Stimulated activated CD8-positive, alpha-beta memory T cell treated with anti-CD3 and anti-CD28 coated beads, Interleukin-4, amount 100 ng/mL, for 4 hours (primary cell): ENCODE results near the gene RIPK1.
"Not testable (repeated sequence)": the region's sequence is repeated elsewhere in the genome, so short reads cannot be mapped to it uniquely, and the experiment has no call there.

Experiments used
- DNase-seq, 2 donors: peaks; one replicate each; pipeline ENCODE4 v3.0.0-alpha.2; 2020; ENCODE audit warnings: low read depth in 2 of 2, low spot score in 1 of 2

RIPK1 gene

DNA sequence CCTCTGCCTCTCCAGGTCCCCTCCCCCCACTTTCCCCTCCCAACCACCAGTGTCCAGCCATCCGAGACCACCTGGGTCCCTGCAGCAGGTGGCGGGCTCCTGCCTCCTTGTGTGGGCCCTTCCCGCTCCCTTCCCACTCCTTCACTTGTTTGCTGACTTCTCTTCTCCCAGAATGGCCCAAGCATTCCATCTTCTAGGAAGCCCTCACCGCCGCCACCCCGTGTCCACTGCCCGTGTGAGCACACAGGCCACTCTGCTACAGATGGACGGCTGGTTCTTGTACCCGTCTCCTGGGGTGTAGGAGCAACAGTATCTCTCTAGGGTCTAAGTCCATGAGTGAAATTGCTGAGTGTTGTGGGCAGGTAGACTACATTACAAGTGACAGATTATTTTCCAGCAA is 65.2 kb downstream of the RIPK1 start:
- DNase-seq: no peak

DNA sequence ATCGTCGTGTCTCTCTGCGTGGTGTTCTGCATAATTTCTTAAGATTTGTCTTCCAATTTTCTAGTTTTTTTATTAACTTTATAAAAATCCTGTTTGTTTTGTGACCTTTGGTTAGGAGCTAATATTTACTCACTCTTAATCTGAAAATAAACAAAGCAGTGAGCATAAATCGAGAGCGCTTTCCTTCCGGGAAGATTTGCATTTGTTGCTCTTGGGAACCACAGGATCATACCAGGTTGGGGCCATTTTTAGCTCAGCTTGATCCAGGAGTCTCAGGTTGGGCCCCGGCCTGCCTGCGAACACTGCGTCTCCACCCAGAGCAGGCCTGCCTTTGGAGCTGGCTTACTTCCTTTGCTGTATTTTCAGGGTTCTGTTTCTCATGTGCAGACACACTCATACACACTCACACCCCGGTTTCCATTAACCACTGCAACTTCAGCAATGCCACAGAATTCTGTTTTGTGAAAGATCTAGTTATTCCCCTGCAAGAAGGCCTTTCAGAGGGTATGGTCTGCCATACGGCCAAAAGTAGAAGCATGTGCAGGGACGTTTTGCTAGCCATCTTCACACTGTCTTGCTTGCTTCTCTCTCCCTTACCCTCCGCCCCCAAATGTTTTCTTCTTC is 67.5 kb downstream of the RIPK1 start:
- no peak for DNase-seq

GRCh38 chr6:3136292-3137011 is 68.2 kb downstream of the RIPK1 start:
- no peak for DNase-seq

GRCh38 chr6:3137057-3137777 is 68.9 kb downstream of the RIPK1 start:
- no peak for DNase-seq

DNA sequence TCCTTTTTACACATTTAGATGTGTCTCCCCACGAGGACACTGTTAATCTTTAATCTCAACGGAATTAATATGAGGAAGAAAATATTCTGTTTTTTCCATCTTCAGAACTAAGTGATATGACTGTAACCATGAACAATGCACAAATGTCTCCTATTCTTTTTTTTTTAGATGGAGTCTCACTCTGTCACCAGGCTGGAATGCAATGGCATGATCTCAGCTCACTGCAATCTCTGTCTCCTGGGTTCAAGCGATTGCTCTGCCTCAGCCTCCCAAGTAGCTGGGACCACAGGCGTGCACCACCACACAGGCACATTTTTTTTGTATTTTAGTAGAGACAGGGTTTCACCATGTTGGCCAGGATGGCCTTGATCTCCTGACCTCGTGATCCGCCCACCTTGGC is 69.6 kb downstream of the RIPK1 start:
- not testable (repeated sequence) for DNase-seq

GRCh38 chr6:3138341-3138740 is 70.0 kb downstream of the RIPK1 start:
- no peak for DNase-seq

GRCh38 chr6:3139090-3139903 is 71.0 kb downstream of the RIPK1 start:
- DNase-seq: no peak

DNA sequence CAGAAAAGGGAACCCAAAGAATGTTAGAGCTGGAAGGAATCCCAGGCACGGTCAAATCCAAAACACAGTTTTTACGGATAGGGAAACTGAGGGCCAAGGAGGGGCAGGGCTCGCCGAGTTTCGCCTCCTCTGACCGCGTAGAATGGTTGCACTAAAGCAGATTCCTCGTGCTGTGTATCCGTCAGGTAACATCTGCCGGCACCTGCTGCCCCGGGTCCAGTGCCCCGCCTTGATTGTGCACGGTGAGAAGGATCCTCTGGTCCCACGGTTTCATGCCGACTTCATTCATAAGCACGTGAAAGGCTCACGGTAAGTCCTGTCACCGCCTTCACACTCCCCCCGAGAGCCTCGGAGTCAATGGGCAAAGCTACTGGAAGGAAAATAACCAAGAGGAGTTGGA is 71.9 kb downstream of the RIPK1 start:
- DNase-seq: no peak

DNA sequence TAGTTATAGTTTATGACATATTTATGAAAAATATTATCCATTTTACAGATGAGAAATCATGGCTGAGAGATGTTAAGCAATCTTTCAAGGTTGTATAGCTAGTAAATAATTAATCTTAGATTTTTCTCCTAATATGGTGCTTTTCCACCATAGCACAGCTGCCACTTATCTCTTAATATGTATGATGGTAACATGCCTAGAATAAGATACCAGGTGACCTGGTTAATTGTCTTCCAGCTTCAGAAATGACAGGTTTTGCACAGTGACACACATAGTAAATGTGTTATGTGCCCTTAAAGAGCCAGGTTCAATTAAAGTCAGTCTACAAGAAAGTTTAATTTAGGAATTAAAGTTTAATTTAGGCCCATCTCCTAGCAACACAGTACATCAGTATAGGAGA is 74.2 kb downstream of the RIPK1 start:
- no peak for DNase-seq

- no peak for DNase-seq
Observed at GRCh38 chr6:3143158-3143557, 74.9 kb downstream of the RIPK1 start.

DNA sequence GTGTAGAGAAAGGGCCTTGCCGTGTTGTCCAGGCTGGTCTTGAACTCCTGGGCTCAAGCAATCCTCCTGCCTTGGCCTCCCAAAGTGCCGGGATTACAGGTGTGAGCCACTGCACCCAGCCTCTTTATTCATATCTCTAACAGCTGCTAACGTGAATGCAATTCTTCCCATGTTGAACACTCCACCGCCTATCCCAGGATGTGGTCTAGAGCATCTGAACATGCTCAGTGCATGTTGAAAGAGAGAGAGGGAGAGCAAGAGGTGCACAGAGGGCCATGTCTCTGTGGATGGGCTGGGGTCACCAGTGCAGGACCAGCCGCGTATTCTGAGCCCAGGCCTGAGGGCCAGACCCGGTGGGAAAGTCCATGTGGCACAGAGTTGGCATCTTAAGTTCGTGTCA is 76.3 kb downstream of the RIPK1 start:
- DNase-seq: no peak

DNA sequence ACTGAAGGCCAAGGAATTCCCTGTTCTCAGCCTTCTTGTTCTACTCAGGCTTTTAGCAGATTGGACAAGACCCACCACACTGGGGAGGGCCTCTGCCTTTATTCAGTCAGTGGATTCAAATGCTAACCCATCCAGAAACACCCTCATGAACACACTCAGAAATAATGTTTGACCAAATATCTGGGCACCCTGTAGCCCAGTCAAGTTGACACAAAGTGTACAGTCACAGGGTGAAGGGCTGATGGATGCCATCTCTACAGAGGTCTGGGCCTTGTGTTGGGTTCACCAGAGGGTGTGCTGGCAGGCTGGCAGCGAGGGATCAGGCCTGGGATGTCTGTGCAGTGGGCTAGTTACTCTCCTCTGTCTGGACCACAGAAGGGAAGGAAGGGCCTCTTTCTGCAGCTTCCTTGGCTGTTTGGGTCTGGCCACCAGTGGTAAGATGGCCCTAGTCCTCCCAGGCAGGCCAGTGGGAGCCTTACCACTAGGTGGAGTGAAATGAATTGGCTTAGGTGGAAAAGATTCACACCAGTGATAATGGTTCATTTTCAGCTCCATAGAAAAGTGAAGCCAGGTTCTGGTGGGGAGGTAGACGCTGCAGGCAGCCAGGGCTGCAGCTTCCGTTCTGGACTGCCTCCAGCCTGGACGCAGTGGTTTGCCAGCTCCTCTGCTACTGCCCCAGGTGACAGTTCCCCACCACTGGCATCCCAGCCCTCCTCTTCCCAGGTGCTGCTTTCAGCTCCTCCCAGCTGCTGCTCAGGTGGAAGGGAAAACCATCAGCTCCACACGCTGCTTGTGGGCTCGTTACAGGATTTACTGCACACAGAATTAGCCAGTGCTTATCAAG is 79.8 kb downstream of the RIPK1 start:
- no peak for DNase-seq

- no peak for DNase-seq
Observed at GRCh38 chr6:3151691-3152090, 83.4 kb downstream of the RIPK1 start.

DNA sequence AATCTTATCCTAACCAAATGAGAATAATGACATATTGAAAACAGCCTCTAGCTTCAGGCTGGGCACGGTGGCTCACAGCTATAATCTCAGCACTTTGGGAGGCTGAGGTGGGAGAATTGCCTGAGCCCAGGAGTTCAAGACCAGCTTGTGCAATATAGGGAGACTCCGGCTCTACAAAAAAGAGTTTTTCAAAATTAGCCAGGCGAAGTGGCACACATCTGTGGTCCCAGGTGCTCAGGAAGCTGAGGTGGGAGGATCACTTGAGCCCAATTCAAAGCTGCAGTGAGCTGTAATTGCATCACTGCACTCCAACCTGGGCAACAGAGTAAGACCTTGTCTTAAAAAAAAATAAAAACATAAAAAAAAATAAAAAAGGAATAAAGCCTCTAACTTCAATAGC is 84.4 kb downstream of the RIPK1 start:
- no peak for DNase-seq

- not testable (repeated sequence) for DNase-seq
Observed at GRCh38 chr6:3155416-3155815, 87.1 kb downstream of the RIPK1 start.

DNA sequence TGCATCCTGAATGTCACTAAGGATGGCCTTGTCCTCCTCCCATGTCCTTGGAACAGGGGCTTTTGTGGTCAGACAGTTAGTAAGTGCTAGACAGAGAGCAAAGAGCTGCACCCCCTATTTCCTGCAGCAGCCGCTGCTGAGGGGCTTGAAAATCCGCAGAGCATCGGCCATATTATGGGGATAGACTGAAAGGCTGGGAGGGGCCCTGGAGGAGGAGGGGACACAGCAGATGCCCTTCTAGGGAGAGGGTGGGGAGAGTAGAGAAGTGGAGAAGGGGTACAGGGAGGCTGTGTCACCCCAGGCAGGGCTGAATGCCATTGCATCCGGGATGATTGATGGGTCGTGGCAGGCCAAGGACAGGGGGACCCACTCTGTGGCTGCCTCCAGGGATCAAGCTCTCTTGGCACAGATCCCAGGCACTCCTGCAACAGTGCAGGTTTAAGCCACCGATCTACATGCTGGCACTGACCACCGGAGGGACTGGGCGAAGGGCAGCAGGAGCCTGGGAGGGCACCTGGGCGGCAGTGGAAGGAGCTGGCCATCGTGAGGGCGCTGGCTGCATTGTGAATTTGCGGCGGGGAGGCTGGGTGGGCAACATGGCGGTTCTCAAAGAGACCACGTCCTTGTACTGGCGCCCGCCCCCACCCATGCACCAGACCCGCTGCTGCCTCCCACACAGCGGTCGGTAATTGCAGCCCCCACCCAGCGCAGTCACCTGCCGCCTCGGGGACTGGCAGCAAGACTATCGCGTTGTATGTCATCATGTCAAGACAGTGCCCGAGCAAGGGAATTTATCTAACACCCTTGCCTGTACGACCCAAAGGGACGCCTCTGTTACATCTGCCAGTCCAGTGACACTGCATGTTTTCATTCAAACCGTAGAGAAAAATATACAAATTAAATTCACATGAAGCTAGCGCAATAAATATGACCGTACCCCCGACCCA is 88.2 kb downstream of the RIPK1 start:
- not testable (repeated sequence) for DNase-seq

DNA sequence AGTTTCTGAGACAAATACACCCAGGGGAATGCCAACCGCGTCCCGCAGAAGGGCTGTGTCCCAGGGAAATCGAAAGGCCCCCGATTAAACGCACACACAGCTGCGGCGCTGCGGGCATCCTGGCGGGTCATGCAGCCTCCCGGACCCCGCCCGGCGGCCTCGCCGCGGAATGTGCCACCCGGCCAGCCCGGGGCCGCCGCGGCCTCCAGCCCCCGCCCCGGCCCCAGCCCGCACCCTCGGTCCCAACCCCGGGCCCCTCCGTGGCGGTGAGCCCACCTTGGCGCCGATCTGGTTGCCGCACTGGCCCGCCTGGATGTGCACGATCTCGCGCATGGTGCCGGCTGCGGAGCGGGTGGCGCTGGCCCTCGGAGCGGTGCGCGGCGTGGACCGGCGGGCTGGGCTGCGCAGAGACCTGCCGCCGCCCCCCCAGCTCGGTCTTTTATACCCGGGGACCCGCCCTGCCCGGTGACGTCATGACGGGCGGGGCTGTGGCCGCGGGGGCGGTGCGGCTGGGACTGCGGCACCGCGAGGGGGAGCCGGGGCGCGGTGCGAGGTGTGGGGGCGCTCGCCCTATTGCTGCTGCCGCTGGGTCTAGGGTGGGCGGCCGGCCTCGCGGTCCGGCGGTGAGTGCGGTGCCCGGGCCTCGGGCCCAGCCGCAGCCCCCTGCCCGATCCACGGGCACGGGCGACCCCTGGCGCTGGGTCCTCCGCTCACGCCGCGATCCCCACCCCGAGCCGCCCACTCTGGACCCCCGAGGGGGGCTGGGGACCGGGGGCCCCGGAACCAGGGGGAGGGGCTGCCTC is 89.0 kb downstream of the RIPK1 start, which contains the start of gene TUBB2A:
Gene TUBB2A (minus strand): TSS at position 414 of the 803 bp plus-strand sequence. CDS start 81 bp downstream, at position 333.
- DNase-seq: peak; percentile 72 to 75
